Activated gamma-delta T cell (primary cell): Measurements from ENCODE around the gene DUOX1.
A peak's percentile ranks its signal among the peaks of the same experiment; 100 is the strongest.

ENCODE experiments used
- DNase-seq: peaks from one replicate; lab custom pipeline; 2025; lab: John Stamatoyannopoulos, UW

DUOX1 gene

GRCh38 chr15:45187894-45188830 is 58.4 kb downstream of the DUOX1 start, which contains the start of gene SHF:
Gene SHF (minus strand): TSS chr15:45187966. CDS start chr15:45187951, 15 bp downstream.
- peak; percentile 27 for DNase-seq

DNA sequence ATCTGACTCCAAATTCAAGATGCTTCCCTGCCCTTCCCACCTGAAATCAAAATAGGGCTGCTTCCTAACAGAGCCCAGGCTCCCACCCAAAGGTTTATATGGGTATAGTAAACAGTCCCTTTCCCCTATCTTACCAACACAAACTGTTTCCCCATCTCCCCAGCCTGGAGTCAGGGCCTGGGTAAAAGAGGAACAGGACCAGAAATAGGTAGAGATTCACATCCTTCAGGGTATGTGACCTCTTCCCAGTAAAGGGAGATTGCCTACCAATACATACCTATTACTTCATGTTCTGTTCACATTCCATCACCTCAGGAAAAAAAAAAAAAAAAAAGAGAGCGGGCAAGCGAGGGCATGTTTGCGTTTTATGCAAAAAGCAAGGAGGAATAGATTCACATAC is 67.7 kb downstream of the DUOX1 start:
- DNase-seq = no peak

GRCh38 chr15:45198337-45199135 is 68.7 kb downstream of the DUOX1 start:
- peak; percentile 36 for DNase-seq

DNA sequence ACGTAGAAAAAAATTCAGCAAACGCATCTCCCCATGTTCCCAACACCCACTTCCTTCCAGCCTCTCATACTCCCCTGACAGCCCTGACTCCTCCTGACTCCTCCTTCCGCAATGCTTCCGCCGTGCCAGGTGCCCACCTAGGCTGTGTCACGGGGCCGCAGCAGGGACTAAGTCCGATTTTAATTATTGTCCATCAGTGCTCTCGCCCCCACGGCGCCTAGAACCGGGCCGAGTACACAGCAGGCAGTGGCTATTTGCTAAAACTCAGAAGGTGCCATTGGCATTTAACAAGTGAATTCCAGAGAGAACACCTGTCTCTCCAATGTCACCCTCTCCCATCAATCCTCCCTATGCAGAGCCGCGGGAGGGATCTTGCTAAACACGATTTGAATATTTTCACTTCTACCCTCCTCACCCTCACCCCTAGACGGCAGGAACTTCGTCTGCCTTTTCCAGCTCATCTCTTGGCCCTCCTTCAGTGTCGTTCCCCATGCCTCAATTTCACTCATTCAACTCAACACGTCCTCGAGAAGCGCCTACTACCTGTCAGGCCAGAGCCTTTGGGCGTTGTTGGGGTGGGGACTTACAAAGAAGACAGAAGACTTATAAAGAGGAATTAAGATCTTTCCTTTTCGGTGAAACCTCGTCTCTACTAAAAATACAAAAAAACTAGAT is 69.5 kb downstream of the DUOX1 start:
- DNase-seq = peak; percentile 33

DNA sequence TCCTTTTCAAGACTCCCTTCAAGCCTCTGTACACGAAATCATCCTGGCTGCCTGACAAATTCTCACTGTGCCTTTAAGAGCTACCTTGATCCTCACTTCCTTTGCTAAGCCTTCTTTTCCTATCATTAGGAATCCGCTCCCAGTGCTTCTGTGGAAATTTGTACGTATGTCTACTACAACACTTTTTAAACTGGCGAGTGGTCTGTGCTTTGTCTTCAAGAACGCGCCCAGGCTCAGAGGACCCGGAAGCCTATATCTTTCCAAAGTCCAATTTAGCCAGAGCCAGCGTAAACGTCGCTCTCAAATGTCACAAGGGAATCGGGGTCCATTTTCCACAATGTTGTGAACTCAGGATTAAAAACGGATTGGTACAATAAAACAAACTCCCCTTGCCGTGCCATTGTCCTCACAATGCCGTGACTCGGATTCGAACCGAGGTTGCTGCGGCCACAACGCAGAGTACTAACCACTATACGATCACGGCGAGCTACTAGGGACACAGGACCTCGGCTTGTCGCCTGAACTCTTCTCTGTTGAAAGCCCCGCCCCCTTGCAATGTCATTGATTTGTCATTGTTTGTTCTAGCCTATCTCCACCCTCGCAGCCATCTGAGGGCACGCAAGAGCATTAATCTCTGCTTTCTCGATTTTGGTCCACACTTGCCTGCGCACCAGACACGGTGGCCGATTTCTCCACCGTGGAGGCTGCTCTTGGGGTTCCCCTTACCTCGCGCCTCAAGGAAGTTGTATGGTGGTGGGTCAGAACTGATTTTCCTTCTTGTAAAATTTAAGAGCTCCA is 70.4 kb downstream of the DUOX1 start:
- peak; percentile 42 for DNase-seq

- DNase-seq = peak; percentile 15
Observed at GRCh38 chr15:45200799-45201556, 71.2 kb downstream of the DUOX1 start.

DNA sequence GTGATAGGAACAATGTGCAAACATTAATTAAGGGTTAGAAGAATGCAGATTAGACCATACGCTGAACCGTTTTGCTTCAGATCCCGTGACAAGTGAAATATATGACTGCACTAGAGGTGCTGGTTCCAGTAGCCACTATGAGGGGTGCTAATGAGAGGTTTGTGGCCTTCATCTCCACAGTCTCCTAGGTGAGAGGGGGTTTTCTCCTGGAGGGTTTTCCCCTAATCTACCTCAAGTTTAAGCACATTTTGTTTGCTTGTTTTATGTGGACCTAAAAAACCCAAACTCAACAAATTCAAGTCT is 71.7 kb downstream of the DUOX1 start:
- no peak for DNase-seq

DNA sequence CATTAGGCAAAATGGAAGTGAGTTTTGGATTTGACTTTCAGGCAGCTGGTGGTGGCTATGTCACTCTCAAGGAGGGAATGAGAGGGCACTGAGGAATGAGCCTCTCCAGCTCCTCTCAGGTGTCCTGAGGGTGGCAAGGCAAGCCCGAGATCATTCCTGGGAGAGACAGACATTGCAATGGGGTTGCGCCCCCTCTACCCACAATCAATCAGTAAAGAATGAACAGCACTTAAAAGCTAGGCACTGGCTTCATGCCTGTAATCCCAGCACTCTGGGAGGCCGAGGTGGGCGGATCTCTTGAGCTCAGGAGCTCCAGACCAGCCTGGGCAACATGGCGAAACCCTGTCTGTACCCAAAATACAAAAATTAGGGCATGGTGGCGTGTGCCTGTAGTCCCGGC is 72.1 kb downstream of the DUOX1 start:
- no peak for DNase-seq

- no peak for DNase-seq
Observed at GRCh38 chr15:45203182-45203581, 73.4 kb downstream of the DUOX1 start.

DNA sequence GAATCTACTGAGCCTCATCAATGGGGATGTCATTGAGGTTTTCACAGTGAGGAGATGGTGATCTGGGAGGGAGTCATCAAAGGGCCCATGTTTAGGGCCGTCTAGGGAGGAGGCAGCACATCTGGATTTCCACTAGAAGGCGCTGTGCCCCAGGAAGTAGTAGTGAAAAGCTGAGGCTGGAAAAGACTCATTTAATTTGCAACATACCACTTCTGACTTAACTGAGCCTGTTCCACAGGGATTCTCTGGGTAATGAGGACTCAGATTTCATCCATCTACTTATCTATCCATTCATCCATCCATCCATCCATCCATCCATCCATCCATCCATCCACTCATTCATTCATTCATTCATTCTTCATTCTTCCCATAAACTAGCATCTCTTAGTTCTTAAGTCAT is 75.4 kb downstream of the DUOX1 start:
- no peak for DNase-seq

GRCh38 chr15:45212493-45212892 is 82.7 kb downstream of the DUOX1 start:
- no peak for DNase-seq
